DND-41 (cell line): ENCODE results near the gene APCDD1L.

Source experiments
- CTCF ChIP-seq: IDR thresholded peaks from 2 replicates; pipeline ENCODE4 v1.5.1; 2012; ENCODE audit warnings: borderline replicate concordance, low read length, moderate library complexity, mild to moderate bottlenecking; ENCODE audit not compliant: poor library complexity, severe bottlenecking; ENCODE audit errors: extremely low read depth
- EZH2 ChIP-seq: IDR thresholded peaks from 3 replicates; pipeline ENCODE4 v1.6.1; 2012; ENCODE audit warnings: borderline replicate concordance, low read depth, mild to moderate bottlenecking, moderate library complexity, low read length, inconsistent platforms; ENCODE audit not compliant: severe bottlenecking

- TF ChIP-seq CTCF (no peak), EZH2 (no peak)
Measured at GRCh38 chr20:58557733-58558342, 42.6 kb upstream of the APCDD1L start.
